ENCODE results near the gene RAMACL.

GRCh38 chr6:166565084-166565967 is 21.2 kb downstream of the RAMACL start:
- TF ChIP-seq, protein P1, sequence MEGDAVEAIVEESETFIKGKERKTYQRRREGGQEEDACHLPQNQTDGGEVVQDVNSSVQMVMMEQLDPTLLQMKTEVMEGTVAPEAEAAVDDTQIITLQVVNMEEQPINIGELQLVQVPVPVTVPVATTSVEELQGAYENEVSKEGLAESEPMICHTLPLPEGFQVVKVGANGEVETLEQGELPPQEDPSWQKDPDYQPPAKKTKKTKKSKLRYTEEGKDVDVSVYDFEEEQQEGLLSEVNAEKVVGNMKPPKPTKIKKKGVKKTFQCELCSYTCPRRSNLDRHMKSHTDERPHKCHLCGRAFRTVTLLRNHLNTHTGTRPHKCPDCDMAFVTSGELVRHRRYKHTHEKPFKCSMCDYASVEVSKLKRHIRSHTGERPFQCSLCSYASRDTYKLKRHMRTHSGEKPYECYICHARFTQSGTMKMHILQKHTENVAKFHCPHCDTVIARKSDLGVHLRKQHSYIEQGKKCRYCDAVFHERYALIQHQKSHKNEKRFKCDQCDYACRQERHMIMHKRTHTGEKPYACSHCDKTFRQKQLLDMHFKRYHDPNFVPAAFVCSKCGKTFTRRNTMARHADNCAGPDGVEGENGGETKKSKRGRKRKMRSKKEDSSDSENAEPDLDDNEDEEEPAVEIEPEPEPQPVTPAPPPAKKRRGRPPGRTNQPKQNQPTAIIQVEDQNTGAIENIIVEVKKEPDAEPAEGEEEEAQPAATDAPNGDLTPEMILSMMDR (IDR thresholded peaks at IDR 0.05; ENCODE audit: poor library complexity), result no peak
- no peak for TF ChIP-seq EZH2phosphoT487 (IDR thresholded peaks at IDR 0.05; ENCODE audit: low read depth, severe bottlenecking, unreplicated experiment)
